ENCODE measurements around the gene DENR. TPM values are rescaled to one million over a fixed set of nuclear protein-coding genes. Genes with fewer than 3 reads are reported as not detected.
A peak's percentile ranks its signal among the peaks of the same experiment; 100 is the strongest.

DENR gene
- total RNA-seq, 1 donor: 44.5 TPM

- TF ChIP-seq CTCF (IDR thresholded peaks at IDR 0.05; ENCODE audit: extremely low read depth, low read depth, low read length): no peak
- H3K4me3 ChIP-seq (ENCODE audit: insufficient read depth, low read length): no peak overlapping the region
- H2AFZ ChIP-seq (ENCODE audit: low read length): peak overlapping the region; percentile 51
- H3K27ac ChIP-seq (ENCODE audit: low read depth, low read length): no peak overlapping the region
- no peaks in the 10 kb centered on the region for H3K9me3 ChIP-seq (ENCODE audit: low read depth, low read length)
- peak overlapping the region; percentile 65 for H3K4me2 ChIP-seq (ENCODE audit: insufficient read depth, low read length)
- no peaks in the 10 kb centered on the region for H3K79me2 ChIP-seq (ENCODE audit: insufficient read depth, low read length)
- H4K20me1 ChIP-seq (ENCODE audit: insufficient read depth, low read length): no peaks in the 10 kb centered on the region
- H3K36me3 ChIP-seq (ENCODE audit: insufficient read depth, low read length): no peaks in the 10 kb centered on the region
- no peak for DNase-seq (ENCODE audit: insufficient read length, low spot score, missing footprints)
- H3K27me3 ChIP-seq (ENCODE audit: insufficient read depth, low read length): no peaks in the 10 kb centered on the region
- H3K4me1 ChIP-seq (ENCODE audit: insufficient read depth, low read length): peaks cover 11% of the 10 kb centered on the region
Observed at GRCh38 chr12:122788387-122788786, 35.8 kb downstream of the DENR start.

- Histone ChIP-seq H3K36me3 (ENCODE audit: insufficient read depth, low read length) (no peaks in the 10 kb centered on the region), H3K4me2 (ENCODE audit: insufficient read depth, low read length) (no peak overlapping the region), H3K27me3 (ENCODE audit: insufficient read depth, low read length) (no peaks in the 10 kb centered on the region), H4K20me1 (ENCODE audit: insufficient read depth, low read length) (no peaks in the 10 kb centered on the region), H3K27ac (ENCODE audit: low read depth, low read length) (no peak overlapping the region), H3K4me3 (ENCODE audit: insufficient read depth, low read length) (no peak overlapping the region), H3K79me2 (ENCODE audit: insufficient read depth, low read length) (no peaks in the 10 kb centered on the region), H3K9me3 (ENCODE audit: low read depth, low read length) (no peaks in the 10 kb centered on the region), H3K4me1 (ENCODE audit: insufficient read depth, low read length) (peaks cover 11% of the 10 kb centered on the region), H2AFZ (ENCODE audit: low read length) (no peak overlapping the region)
- no peak for TF ChIP-seq CTCF (IDR thresholded peaks at IDR 0.05; ENCODE audit: extremely low read depth, low read depth, low read length)
- DNase-seq (ENCODE audit: insufficient read length, low spot score, missing footprints): no peak
Observed at GRCh38 chr12:122789637-122790036, 37.0 kb downstream of the DENR start.

GRCh38 chr12:122790393-122791075, 37.9 kb downstream of the DENR start:
- TF ChIP-seq CTCF (IDR thresholded peaks at IDR 0.05; ENCODE audit: extremely low read depth, low read depth, low read length): no peak
- Histone ChIP-seq H3K27me3 (ENCODE audit: insufficient read depth, low read length) (no peaks in the 10 kb centered on the region), H2AFZ (ENCODE audit: low read length) (no peak overlapping the region), H3K36me3 (ENCODE audit: insufficient read depth, low read length) (no peaks in the 10 kb centered on the region), H3K4me2 (ENCODE audit: insufficient read depth, low read length) (no peak overlapping the region), H3K79me2 (ENCODE audit: insufficient read depth, low read length) (no peaks in the 10 kb centered on the region), H3K4me3 (ENCODE audit: insufficient read depth, low read length) (no peak overlapping the region), H3K27ac (ENCODE audit: low read depth, low read length) (no peak overlapping the region), H4K20me1 (ENCODE audit: insufficient read depth, low read length) (no peaks in the 10 kb centered on the region), H3K9me3 (ENCODE audit: low read depth, low read length) (no peaks in the 10 kb centered on the region), H3K4me1 (ENCODE audit: insufficient read depth, low read length) (peaks cover 11% of the 10 kb centered on the region)
- no peak for DNase-seq (ENCODE audit: insufficient read length, low spot score, missing footprints)

DNA sequence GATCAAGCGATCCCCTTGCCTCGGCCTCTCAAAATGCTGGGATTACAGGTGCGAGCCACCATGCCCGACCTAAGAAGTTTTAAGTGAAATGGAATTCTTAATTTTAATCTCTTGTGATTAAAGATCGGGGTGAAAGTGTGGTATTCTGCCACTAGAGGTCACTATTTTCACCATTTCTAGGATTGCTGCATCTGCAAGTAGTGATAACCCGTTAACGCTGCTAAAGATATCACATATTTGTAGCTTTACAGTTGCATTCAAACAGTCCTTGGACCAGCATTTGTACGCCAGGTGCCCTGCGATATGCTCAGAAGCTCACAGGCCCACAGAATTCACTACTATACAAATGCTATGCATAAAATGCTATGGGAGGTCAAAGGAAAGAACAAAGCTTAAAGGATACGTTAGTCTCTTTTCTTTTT, 41.1 kb downstream of the DENR start:
- DNase-seq (ENCODE audit: insufficient read length, low spot score, missing footprints): peak; percentile 91
- peak; percentile 79 for TF ChIP-seq CTCF (IDR thresholded peaks at IDR 0.05; ENCODE audit: extremely low read depth, low read depth, low read length)
- Histone ChIP-seq H3K79me2 (ENCODE audit: insufficient read depth, low read length) (no peaks in the 10 kb centered on the region), H3K27ac (ENCODE audit: low read depth, low read length) (no peak overlapping the region), H3K27me3 (ENCODE audit: insufficient read depth, low read length) (no peaks in the 10 kb centered on the region), H3K4me2 (ENCODE audit: insufficient read depth, low read length) (peak overlapping the region; percentile 27), H4K20me1 (ENCODE audit: insufficient read depth, low read length) (no peaks in the 10 kb centered on the region), H3K36me3 (ENCODE audit: insufficient read depth, low read length) (no peaks in the 10 kb centered on the region), H2AFZ (ENCODE audit: low read length) (no peak overlapping the region), H3K9me3 (ENCODE audit: low read depth, low read length) (no peaks in the 10 kb centered on the region), H3K4me1 (ENCODE audit: insufficient read depth, low read length) (peaks cover 4% of the 10 kb centered on the region), H3K4me3 (ENCODE audit: insufficient read depth, low read length) (no peak overlapping the region)
